OCI-LY7 (cell line): ENCODE measurements around the gene SHQ1.

Source experiments
- CTCF ChIP-seq: fragments of 200-600 bp; sonication (generic); conservative IDR thresholded peaks from 2 replicates; pipeline ENCODE4 v1.5.1; 2014; ENCODE audit warnings: mild to moderate bottlenecking, antibody characterized with exemption, low read length, moderate library complexity, mixed read lengths
- EZH2phosphoT487 ChIP-seq: fragments of 200-600 bp; sonication (generic); IDR thresholded peaks from 2 replicates; pipeline ENCODE4 v1.6.1; 2018; ENCODE audit warnings: low read depth, borderline replicate concordance, mild to moderate bottlenecking, mixed run types, antibody characterized with exemption, low read length, moderate library complexity, mixed read lengths

GRCh38 chr3:72727726-72728125 is 120.5 kb downstream of the SHQ1 start:
- TF ChIP-seq CTCF (no peak), EZH2phosphoT487 (no peak)
